ENCODE data around the gene RBM4B.

- TF ChIP-seq CTCF (conservative IDR thresholded peaks at IDR 0.05), result no peak
- TF ChIP-seq ZFX (IDR thresholded peaks at IDR 0.05), result no peak
These were observed 27.8 kb downstream of the RBM4B start for GRCh38 chr11:66649903-66650302.
